GM12892 (cell line): ENCODE data around the gene ZNF827.

Experiments used
- POLR2A ChIP-seq: IDR thresholded peaks from 2 replicates; pipeline ENCODE4 v1.6.1; 2011; ENCODE audit warnings: low read depth, low read length, control low read depth
- POLR2AphosphoS5 ChIP-seq: IDR thresholded peaks from 2 replicates; pipeline ENCODE4 v1.6.1; 2011; ENCODE audit warnings: low read depth, low read length, control low read depth
- TAF1 ChIP-seq: IDR thresholded peaks from 2 replicates; pipeline ENCODE4 v1.6.1; 2011; ENCODE audit warnings: low read depth, mild to moderate bottlenecking, control low read depth, low read length, borderline replicate concordance

- TF ChIP-seq POLR2AphosphoS5 (no peak), POLR2A (no peak), TAF1 (no peak)
These were observed 123.0 kb downstream of the ZNF827 start for GRCh38 chr4:145815626-145816025.
